Renal cortical epithelial cell (primary cell): ENCODE results near the gene TSSK2. TPM values are rescaled to one million over a fixed set of nuclear protein-coding genes. Genes with fewer than 3 reads are reported as not detected.
A peak's percentile ranks its signal among the peaks of the same experiment; 100 is the strongest.
"Not testable (repeated sequence)": the region's sequence is repeated elsewhere in the genome, so short reads cannot be mapped to it uniquely, and the experiment has no call there.

ENCODE experiments used
- DNase-seq: peaks from one replicate; pipeline ENCODE4 v3.0.0-alpha.2; 2011; ENCODE audit warnings: low read depth
- total RNA-seq: library from RNA; depleted of rRNA; stranded (reverse); fragments of >200 nt; gene quantifications from 2 replicates; pipeline ENCODE4 v1.2.3, GENCODE V29; 2014

Gene TSSK2
- total RNA-seq, 1 donor from 2014 or later: not detected

DNA sequence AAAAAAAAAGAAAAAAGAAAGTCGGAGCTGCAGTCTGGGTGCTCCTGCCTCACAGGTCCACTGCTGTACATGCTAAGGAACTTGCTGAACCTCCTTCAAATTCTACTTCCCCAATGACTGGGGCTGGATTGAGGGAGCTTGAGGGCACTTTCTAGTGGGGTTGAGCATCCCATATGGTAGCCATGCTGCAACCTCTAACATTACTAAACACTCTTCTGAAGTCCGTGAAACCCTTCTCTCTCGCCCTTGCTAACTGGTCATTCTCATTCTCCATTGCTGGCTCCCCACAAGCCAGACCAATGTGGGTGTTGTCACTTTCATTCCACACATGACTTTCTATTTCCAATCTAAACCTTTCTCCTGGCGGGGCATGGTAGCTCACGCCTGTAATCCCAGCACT is 12.1 kb downstream of the TSSK2 start:
- no peak for DNase-seq

GRCh38 chr22:19143967-19144400 is 12.9 kb downstream of the TSSK2 start:
- DNase-seq: peak; percentile 3

DNA sequence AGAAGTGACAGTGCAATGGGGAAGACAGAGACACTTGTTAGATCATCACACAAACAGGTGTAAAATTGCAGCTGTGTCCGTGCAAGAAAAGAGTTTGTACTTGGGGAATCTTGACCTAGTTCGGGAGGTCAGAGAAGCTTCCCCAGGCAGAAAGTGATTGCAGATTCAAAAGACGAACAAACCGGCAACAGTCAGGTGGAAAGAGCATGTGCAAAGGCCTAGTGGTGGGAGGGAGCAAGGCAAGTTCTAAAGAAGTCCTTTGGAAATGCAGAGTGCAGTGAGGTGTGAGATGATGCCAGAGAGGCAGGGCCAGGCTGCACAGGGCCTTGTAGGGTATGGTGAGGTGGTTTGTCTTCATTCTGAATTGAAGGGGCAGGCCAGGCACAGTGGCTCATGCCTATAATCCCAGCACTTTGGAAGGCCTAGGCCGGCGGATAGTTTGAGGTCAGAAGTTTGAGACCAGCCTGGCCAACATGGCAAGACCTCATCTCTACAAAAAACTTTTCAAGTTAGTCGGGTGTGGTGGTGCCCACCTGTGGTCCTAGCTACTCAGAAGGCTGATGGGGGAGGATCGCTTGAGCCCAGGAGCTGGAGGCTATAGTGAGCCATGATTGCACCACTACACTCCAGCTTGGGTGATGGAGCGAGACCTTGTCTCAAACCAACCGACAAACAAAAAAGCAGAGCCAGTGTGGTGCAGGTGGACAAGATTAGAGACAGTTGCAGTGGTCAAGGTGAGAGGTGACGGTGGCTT is 15.3 kb downstream of the TSSK2 start:
- no peak for DNase-seq

DNA sequence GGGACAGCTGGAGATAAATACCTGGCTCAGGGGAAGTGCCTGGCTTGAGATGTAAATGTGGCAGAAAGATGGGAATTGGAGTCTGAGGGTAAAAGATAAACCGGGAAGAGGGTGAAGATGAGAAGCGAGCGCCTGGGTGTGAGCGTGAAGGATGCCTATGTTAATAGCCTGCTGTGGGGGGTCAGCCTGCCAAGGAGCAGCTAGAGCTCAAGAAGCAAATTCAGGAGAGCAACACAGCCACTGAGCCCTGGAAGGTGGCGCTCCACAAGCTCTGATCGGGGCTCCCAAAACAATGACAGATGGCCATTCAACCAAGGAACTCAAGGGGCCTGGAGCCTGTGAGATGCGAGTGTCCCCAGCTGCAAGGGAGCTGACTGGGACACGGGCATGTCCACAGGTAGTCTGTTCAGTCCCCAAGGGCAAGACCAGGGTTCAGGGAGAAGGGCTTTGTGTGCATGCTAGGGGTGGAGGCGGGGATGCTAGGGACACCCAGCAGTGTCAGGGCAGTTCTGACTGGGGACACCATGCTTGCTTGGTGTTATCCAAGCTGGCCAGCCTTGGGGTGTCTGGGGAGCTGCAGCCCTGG is 16.2 kb downstream of the TSSK2 start:
- DNase-seq: no peak

- no peak for DNase-seq
Measured at GRCh38 chr22:19148417-19149046, 17.4 kb downstream of the TSSK2 start.

- no peak for DNase-seq
Measured at GRCh38 chr22:19149047-19149883, 18.2 kb downstream of the TSSK2 start.

DNA sequence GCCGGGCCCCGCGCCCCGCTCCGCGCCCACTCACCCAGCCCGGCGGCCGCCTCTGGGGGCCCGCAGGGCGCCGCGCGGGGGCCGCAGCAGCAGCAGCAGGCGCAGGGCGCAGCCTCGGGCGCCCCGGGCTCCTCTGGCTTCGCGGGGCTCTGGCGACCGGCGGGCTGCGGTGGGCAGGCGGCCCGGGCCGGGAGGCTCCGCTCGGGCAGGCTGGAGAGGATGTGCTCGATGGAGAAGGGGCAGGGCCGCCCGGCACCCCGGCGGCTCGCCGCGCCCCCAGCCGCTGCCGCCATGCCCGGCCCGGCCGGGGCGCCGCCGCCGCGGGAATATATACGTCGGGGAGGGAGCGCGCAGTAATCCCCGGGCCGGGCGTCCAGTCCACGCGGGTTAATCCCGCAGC is 18.9 kb downstream of the TSSK2 start, which contains the start of gene GSC2:
TSS of gene GSC2 (minus strand) at position 302 of the 400 bp plus-strand sequence. CDS start at position 293, 9 bp downstream.
- DNase-seq: no peak

GRCh38 chr22:19150482-19151328 is 19.6 kb downstream of the TSSK2 start:
- no peak for DNase-seq

GRCh38 chr22:19151329-19152191 is 20.5 kb downstream of the TSSK2 start:
- no peak for DNase-seq

DNA sequence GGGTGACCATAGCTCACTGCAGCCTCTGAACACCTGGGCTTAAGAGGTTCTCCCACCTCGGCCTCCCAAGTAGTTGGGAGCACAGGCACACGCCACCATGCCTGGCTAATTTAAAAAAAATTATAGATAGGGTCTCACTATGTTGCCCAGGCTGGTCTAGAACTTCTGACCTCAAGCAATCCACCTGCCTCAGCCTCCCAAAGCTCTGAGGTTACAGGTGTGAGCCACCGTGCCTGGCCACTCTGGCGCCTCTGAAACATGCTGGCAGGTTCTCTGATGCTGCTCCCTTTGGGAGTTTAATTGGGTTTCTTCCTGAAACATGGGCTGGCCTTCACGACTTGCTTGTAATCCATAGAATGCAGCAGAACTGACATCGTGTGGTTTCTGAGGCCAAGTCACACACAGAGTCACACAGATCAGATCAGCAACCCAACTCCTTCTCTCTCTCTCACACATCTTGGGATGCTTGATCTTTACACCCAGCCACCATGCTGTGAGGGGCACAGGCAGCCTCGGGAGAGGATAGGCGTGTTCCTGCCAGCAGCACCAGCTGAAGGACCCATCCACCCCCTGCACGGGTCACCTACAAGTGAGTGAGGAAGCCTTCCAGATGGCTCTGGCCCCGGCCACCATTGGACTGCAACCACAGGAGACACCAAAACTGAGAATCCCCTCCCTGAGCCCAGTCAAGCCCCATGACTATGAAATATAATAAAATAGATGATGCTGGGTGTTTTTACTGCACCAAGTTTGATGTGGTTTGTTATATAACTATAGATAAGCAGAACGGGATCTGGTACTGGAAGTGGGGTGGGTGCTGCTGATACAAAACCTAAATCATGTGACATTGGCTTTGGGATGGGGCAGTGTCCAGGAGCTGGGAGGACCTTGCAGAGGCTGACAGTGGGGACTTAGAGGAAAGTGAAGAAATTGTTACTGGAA is 22.1 kb downstream of the TSSK2 start:
- no peak for DNase-seq

GRCh38 chr22:19156109-19156508 is 25.0 kb downstream of the TSSK2 start:
- DNase-seq: not testable (repeated sequence)

GRCh38 chr22:19158649-19159048 is 27.5 kb downstream of the TSSK2 start:
- not testable (repeated sequence) for DNase-seq

GRCh38 chr22:19164425-19164824 is 33.3 kb downstream of the TSSK2 start:
- DNase-seq: no peak

DNA sequence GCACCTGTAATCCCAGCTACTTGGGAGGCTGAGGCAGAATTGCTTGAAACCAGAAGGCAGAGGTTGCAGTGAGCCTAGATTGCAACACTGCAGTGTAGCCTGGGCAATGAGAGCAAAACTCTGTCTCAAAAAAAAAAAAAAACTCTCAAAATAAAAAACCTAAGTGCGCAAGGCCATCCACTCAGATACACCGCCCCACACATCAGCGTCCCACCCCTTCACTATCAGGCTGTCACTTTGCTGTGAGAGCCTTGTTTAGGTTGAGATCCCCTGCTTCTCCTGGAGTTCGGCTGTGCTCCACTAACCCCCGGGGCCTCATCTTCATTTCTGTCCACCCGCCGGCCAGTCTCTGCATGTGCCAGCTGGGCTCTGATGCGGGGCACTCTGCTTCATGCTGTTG is 35.3 kb downstream of the TSSK2 start:
- DNase-seq: no peak

DNA sequence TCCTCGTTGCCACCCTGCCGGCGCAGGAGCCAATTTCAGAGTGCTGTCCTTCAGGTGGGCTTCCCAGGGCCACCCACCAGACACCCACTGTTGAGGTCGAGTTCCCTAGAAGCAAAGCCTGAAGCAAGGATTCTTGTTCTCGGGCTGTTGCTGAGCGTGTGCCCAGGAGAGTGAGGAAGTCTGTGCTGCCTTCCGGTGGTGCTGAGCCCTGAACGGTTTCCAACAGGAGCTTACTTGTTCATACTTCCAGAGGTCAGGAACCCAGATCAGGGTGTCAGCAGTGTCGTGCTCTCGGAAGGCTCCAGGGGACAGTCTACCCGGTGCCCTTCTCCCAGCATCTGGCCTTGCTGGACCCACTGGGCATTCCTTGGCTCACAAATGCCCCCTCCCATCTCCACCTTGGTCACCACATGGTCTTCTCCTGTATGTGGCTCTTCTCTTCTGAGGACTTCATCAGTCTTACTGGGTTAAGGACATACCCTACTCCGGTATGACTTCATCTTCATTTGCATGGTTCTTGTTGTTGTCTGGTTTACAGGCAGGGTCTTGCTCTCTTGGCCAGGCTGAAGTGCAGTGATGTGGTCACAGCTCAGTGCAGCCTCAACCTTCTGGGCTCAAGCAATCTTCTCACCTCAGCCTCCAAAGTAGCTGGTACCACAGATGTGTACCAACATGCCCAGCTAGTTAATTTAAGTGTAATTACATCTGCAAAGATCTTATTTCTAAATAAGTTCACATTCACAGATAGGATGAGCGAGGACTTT is 36.2 kb downstream of the TSSK2 start:
- DNase-seq: no peak

GRCh38 chr22:19168088-19168890 is 37.2 kb downstream of the TSSK2 start:
- no peak for DNase-seq
